Testis (tissue), 3 donors: Measurements from ENCODE around the gene ERCC3. TPM values are rescaled to one million over a fixed set of nuclear protein-coding genes. Genes with fewer than 3 reads are reported as not detected.
"Not testable (repeated sequence)": the region's sequence is repeated elsewhere in the genome, so short reads cannot be mapped to it uniquely, and the experiment has no call there.

Source experiments
- DNase-seq: peaks from one replicate; pipeline ENCODE4 v3.0.0-alpha.2; 2019
- H3K27ac ChIP-seq, 2 donors: fragments of 200-600 bp; sonication (generic); one replicate each; pipeline ENCODE4 v1.5.1; 2019
- H3K27me3 ChIP-seq: fragments of 200-600 bp; sonication (generic); one replicate; pipeline ENCODE4 v1.5.1; 2019
- H3K36me3 ChIP-seq: fragments of 200-600 bp; sonication (generic); one replicate; pipeline ENCODE4 v1.5.1; 2017; ENCODE audit warnings: low read depth; ENCODE audit errors: missing control alignments
- H3K4me1 ChIP-seq: fragments of 200-600 bp; sonication (generic); one replicate; pipeline ENCODE4 v1.5.1; 2019
- H3K4me3 ChIP-seq, 2 donors: fragments of 200-600 bp; sonication (generic); one replicate each; pipeline ENCODE4 v1.5.1; 2017 to 2019
- H3K9me3 ChIP-seq: fragments of 200-600 bp; sonication (generic); one replicate; pipeline ENCODE4 v1.5.1; 2017
- CTCF ChIP-seq, 3 experiments: fragments of 450-650 bp in 2 of 3; fragments of 200-600 bp in 1 of 3; sonication (generic) in 1 of 3; IDR thresholded peaks; one replicate each; pipeline ENCODE4 v1.5.1; 2016 to 2019; ENCODE audit warnings: antibody characterized with exemption in 3 of 3, mild to moderate bottlenecking in 2 of 3, moderate library complexity in 1 of 3
- POLR2A ChIP-seq: fragments of 450-650 bp; IDR thresholded peaks from one replicate; pipeline ENCODE4 v1.6.1; 2017; ENCODE audit warnings: antibody characterized with exemption, mild to moderate bottlenecking, moderate library complexity
- whole genome bisulfite sequencing, 2 donors: methylation state at CpG; one replicate each; pipeline ENCODE4 v1.1.5; 2018; 5-methylcytosine and 5-hydroxymethylcytosine counted together
- intact Hi-C: fragments of 100-400 bp; cut with DNase I; formaldehyde crosslinking; loops from one replicate; pipeline ENCODE4 v1.15.1; 2023; ENCODE audit warnings: low total_unique reads
- polyA plus RNA-seq: library from polyadenylated mRNA; stranded (reverse); fragments of 350-450 nt; fragmentation: Illumina TruSeq; extraction: RNeasy Lipid Tissue Mini Kit (QIAGEN cat#74804); gene quantifications from one replicate; pipeline ENCODE4 v1.2.3, GENCODE V29; 2014; ENCODE audit warnings: low read depth, low replicate concordance; ENCODE audit not compliant: insufficient read depth
- total RNA-seq, 2 donors: library from RNA; depleted of rRNA; stranded (reverse); fragments of >200 nt; gene quantifications; one replicate each; pipeline ENCODE4 v1.2.3, GENCODE V29; 2016

Gene ERCC3
- total and polyA plus RNA-seq, 3 donors from 2014 or later: 78.2 to 87.5 (median 81.2) TPM

DNA sequence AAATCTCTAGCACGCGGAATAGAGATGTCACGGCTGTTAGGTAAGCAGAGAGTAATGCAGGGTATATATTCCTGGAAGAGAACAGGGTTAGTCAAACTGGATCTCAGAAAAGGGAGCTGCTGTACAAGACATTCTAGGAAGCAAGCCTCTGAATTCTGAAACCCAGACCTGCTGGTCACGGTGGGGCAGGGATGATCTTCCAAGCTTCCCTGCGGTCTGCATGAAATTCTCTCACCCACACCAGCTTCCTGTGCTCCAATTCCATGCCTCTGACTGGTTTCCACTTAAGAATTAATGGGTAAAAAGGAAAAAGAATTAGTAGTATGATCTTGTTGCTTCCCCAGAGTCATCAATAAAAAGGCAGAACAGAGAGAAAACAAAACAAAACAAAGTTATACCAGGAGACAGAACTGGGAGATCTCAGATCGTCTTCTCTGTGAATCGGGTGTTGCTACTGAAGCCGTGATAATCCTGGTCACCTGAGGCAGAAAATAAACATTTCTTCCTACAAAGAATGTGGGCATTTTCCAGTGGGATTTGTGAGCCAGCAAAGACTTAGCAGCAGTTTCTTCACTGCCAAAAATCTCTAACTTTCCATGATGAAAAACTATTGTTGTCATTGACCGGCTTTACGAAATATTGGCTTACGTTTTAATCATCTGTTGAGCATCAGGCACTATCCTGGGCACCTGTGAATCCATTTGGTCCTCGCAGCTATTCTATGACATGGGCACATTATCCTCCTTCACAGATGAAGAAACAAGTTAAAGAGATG is 68.6 kb downstream of the ERCC3 start:
- Histone ChIP-seq H3K4me3 (no peak overlapping the region), H3K36me3 (no peaks in the 10 kb centered on the region), H3K27ac (no peak overlapping the region), H3K4me1 (no peaks in the 10 kb centered on the region), H3K27me3 (no peaks in the 10 kb centered on the region), H3K9me3 (no peaks in the 10 kb centered on the region)
- intact Hi-C loops: no loop called here
- no peak for DNase-seq
- TF ChIP-seq POLR2A: no peak
- TF ChIP-seq CTCF (IDR thresholded peaks at IDR 0.05): no peak
- 51 to 57% methylated on average over 12 of the region's 12 CpGs for WGBS, 2 donors

GRCh38 chr2:127224135-127224534 is 69.8 kb downstream of the ERCC3 start:
- H3K4me3 ChIP-seq, DNase-seq, H3K4me1 ChIP-seq, H3K27ac ChIP-seq, H3K36me3 ChIP-seq, H3K9me3 ChIP-seq, H3K27me3 ChIP-seq, intact Hi-C loops: not testable (repeated sequence)
- 65 to 72% methylated on average over 5 of the region's 5 CpGs for WGBS, 2 donors

DNA sequence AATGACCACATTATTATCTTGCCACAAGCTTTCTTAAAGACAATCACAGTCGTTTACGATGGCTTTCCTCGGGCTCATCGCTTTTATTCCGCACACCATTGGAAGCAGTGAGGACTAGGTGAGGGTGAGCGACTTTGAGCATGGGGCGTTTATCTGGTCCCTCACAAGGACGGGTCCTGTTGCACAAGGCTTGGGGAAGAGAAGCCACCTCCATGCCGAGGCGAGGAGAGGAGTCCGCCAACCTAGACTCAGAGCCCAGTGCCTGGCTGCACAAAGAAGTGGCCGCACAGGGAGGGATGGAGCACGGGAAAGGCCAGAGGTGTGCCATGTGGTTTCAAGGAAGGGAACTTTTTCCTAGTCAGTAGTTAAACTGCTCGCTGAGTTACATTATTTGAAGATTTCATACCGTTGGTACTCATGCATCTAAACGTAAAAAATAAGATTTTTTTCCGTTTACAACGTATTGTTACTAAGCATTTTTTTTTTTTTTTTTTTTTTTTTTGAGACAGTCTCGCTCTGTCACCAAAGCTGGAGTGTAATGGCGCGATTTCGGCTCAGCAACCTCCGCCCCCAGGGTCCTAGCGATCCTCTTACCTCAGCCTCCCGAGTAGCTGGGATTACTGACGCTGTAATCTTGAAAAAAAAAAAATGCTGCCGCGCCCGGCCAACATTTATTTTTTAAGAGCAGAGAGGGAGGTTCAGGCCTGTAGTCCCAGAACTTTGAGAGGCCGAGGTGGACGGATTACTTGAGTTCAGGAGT is 73.0 kb downstream of the ERCC3 start:
- peak overlapping the region in 1 of 2 donors; percentile 39 for H3K4me3 ChIP-seq
- no peak overlapping the region for H3K27ac ChIP-seq
- 34 to 35% methylated on average over 31 of the region's 31 CpGs for WGBS, 2 donors
- intact Hi-C loops: no loop called here
- H3K36me3 ChIP-seq: no peaks in the 10 kb centered on the region
- H3K27me3 ChIP-seq: no peaks in the 10 kb centered on the region
- TF ChIP-seq POLR2A (no peak), CTCF (IDR thresholded peaks at IDR 0.05) (no peak)
- DNase-seq: no peak
- peaks cover 4% of the 10 kb centered on the region for H3K4me1 ChIP-seq
- no peaks in the 10 kb centered on the region for H3K9me3 ChIP-seq

DNA sequence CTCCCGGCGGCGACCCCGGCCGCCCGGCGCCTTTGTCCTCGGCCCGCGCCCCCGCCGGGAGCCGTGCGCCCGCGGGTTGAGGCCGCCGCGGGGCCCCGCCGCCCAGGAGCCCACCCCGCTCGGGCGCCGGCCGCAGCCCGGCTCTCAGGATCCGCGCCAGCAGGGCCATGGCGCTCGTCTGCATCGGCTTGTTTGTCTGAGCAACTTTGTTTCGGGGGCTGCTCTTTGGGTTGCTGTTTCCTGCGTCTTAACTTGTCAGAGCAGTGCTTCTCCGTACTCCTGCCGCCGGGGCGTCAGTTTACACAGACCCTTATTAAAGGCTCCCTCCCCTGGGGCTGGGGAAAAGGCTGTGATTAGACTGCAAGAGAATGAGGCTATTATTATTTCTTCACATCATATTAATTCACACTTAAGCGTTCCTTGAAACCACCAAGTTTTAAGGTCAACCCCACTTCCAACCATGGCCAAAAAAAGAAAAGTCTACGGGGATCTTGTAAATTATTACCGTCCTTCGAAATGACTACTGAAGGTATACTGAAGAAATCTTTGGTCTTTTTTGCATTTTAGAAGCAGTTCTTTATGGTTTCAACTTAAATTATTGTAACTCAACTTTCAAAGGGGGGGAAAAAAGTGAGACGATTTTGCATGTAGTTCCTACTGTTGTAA is 73.7 kb downstream of the ERCC3 start, which contains the start of gene CYP27C1:
Gene CYP27C1 (minus strand): TSS at position 198 of the 666 bp plus-strand sequence. CDS start 29 bp downstream, at position 169.
- 2 to 3% methylated on average over 11 to 24 of the region's 43 CpGs for WGBS, 2 donors
- no peak for TF ChIP-seq CTCF (IDR thresholded peaks at IDR 0.05)
- Histone ChIP-seq H3K9me3 (no peaks in the 10 kb centered on the region), H3K36me3 (no peaks in the 10 kb centered on the region), H3K27ac (no peak within 1 kb of the TSS), H3K4me3 (peak within 1 kb of the TSS; percentile 39 to 65), H3K27me3 (no peaks in the 10 kb centered on the region), H3K4me1 (peaks cover 4% of the 10 kb centered on the region)
- peak; percentile 28 for DNase-seq
- intact Hi-C loops: no loop called here
